Natural killer cell treated with Interleukin-12 subunit alpha and Interleukin-12 subunit beta and Interleukin-15 and Interleukin-18, amount 100 ng/mL, for 72 hours (primary cell): Measurements from ENCODE around the gene STX7. TPM values are rescaled to one million over a fixed set of nuclear protein-coding genes. Genes with fewer than 3 reads are reported as not detected.

Experiments used
- ATAC-seq, 2 donors: fragments of 150-1000 bp; cut with Tn5 transposase in 1 of 2; sonication (Bioruptor Pico), chemical (Tn5 transposase) in 1 of 2; 2 replicates each; pipeline ENCODE4 v1.10.0; 2021
- DNase-seq: peaks from one replicate; pipeline ENCODE4 v3.0.0; 2022; ENCODE audit warnings: low spot score
- H3K27ac Mint-ChIP-seq, 2 donors: 1 replicate in 1 of 2; 2 replicates in 1 of 2; pipeline ENCODE4 v1.8.0; 2022; ENCODE audit warnings: mixed read lengths in 2 of 2, mild to moderate bottlenecking in 1 of 2, moderate library complexity in 1 of 2
- H3K27me3 Mint-ChIP-seq, 2 donors: 1 replicate in 1 of 2; 2 replicates in 1 of 2; pipeline ENCODE4 v1.8.0; 2022; ENCODE audit warnings: mixed read lengths in 2 of 2
- H3K36me3 Mint-ChIP-seq: one replicate; pipeline ENCODE4 v1.8.0; 2022; ENCODE audit warnings: mixed read lengths
- H3K4me1 Mint-ChIP-seq, 2 donors: 1 replicate in 1 of 2; 2 replicates in 1 of 2; pipeline ENCODE4 v1.8.0; 2022; ENCODE audit warnings: low read depth in 2 of 2, mixed read lengths in 2 of 2, mild to moderate bottlenecking in 1 of 2
- H3K4me3 Mint-ChIP-seq: one replicate; pipeline ENCODE4 v1.8.0; 2022; ENCODE audit warnings: mixed read lengths
- H3K9me3 Mint-ChIP-seq: 2 replicates; pipeline ENCODE4 v1.8.0; 2022; ENCODE audit warnings: mixed read lengths
- total RNA-seq, 2 donors: library from RNA; stranded (reverse); gene quantifications; one replicate each; pipeline ENCODE4 v1.2.3, GENCODE V29; 2022

STX7 gene
- total RNA-seq, 2 donors from 2014 or later = 23.8 to 36.2 TPM

DNA sequence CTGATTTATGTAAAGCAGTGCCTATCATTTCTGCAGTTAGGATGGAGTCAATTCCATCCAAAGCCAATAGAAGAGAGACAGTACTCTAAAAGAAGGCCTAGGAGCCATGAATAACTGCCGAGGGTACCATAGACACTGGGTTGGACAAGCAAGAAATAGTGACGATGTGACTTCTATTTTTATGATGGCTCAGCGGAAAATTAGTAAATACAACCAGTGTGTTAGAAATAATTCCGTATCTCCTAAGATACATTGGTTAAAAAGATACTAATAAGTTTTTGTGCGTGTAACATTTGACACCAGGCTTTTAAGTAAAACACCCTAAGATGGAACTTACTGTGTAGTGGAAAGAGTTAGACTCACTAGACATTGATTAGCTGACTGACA is 66.1 kb downstream of the STX7 start:
- H3K27me3 Mint-ChIP-seq = no peaks in the 10 kb centered on the region
- no peak for DNase-seq
- no peak overlapping the region for H3K4me3 Mint-ChIP-seq
- peaks cover 1% of the 10 kb centered on the region for H3K9me3 Mint-ChIP-seq
- ATAC-seq = no peak
- H3K4me1 Mint-ChIP-seq = no peaks in the 10 kb centered on the region
- H3K36me3 Mint-ChIP-seq = peaks cover 11% of the 10 kb centered on the region
- H3K27ac Mint-ChIP-seq = no peak overlapping the region

DNA sequence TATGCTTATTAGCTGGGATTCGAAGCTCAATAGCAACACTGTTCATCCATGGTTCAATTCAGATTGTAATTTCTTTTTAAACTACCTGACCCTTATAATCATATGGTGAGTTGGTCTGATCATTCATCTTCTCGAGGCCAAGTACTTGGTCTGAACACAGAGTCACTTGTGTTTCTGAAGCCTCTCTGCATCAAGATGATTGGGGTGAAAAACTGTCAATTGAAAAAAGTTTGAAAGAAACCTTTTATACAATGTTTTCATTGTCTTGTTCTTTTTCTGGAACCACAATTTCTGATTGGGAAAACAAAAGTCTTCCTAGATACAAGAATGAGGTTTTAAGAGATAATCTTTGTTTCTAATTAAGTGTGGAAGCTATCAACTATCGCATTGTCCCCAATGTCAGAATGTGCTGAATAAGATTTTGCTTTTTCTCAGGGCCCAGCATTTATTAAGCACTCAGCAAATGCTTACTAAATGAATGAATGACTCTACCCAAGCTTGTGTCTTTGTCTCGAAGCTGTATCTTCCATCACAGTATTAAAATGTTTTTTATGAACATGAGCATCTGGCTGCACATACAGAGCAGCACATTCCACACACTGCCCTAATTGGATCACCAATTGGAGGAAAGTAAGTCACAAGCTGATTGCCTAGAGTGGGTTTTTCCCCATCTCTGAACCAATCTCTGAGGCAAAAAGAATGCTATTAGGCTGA is 66.6 kb downstream of the STX7 start:
- peaks cover 5% of the 10 kb centered on the region for H3K9me3 Mint-ChIP-seq
- no peak overlapping the region for H3K27ac Mint-ChIP-seq
- H3K4me3 Mint-ChIP-seq = no peak overlapping the region
- H3K4me1 Mint-ChIP-seq = no peaks in the 10 kb centered on the region
- peaks cover 11% of the 10 kb centered on the region for H3K36me3 Mint-ChIP-seq
- ATAC-seq (no peak), DNase-seq (no peak)
- no peaks in the 10 kb centered on the region for H3K27me3 Mint-ChIP-seq

DNA sequence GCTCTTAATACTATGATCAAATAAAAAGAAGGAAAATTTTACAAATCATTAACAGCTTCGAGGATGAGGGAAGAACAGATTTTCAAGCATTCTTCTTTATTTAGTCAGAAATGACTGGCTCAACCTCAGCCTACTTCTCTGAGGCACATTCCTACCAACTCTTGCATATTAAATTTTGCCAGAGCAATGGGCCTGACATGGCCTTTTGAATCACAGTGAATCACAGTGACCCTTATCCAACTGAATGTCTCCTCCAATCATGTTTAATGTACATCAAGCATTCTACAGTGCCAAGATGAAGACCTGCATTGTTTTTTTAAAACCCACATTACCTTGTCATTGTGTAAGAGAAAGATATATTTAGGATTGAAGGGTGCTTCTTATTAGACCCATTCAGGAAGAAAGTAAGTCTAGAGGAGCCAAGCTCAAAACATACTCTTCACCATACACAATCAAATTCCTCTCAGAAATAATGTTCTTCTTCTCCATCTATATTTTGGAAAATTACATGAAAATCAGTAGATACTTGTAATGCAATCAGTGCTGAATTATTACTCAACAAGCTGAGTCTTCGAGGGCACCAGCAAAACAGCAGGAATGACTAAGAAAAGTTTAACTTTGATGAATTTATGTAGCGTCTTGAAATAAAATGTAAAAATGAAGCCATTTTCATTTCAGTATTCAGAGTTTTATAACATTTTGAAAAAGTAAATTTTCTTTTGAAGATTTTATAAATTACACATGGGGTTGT is 67.5 kb downstream of the STX7 start:
- ATAC-seq (no peak), DNase-seq (no peak)
- peaks cover 7% of the 10 kb centered on the region for H3K36me3 Mint-ChIP-seq
- no peaks in the 10 kb centered on the region for H3K27me3 Mint-ChIP-seq
- H3K9me3 Mint-ChIP-seq = peaks cover 5% of the 10 kb centered on the region
- H3K27ac Mint-ChIP-seq = no peak overlapping the region
- no peak overlapping the region for H3K4me3 Mint-ChIP-seq
- no peaks in the 10 kb centered on the region for H3K4me1 Mint-ChIP-seq

DNA sequence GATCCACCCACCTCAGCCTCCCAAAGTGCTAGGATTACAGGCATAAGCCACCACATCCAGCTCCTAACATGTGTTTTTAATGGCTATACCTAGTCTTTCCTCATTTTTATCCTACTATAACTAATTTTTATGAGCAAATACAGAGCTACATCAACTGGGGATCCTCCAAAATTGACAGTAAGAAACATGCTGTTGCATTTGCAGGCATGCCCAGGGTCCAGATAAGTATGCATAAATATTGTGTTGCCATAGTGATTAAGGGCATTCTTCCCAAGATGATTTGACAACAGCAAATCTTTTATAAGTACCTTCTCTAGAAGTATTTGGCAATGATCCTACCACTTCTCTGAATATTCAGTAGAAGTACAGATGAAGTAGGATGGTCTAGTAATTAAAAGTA is 69.7 kb downstream of the STX7 start:
- Mint-ChIP-seq H3K27ac (no peak overlapping the region), H3K4me3 (no peak overlapping the region), H3K4me1 (no peaks in the 10 kb centered on the region), H3K9me3 (peaks cover 5% of the 10 kb centered on the region), H3K27me3 (no peaks in the 10 kb centered on the region), H3K36me3 (peaks cover 6% of the 10 kb centered on the region)
- ATAC-seq (no peak), DNase-seq (no peak)

DNA sequence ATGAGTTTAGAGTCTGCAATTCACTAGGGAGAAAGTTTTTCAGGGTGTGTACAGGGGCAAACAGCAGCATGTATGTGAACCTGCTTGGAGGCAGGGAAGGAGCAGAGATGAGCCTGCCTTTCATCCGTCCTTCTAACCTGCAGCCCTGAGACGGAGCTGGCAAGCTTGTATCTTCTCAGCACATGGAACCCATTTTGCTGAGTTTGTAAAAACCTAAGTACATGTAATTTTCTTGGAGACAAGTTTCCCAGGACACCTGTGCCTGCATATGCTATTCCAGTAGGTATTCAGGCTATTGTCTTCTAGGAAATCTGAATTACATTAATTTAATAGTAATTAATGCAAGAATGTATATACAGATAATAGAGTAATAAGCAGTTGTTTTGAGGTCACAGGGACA is 82.8 kb downstream of the STX7 start:
- peaks cover 0 to 2% of the 10 kb centered on the region in 2 donors for H3K4me1 Mint-ChIP-seq
- peaks cover 2% of the 10 kb centered on the region for H3K9me3 Mint-ChIP-seq
- ATAC-seq (no peak), DNase-seq (no peak)
- peaks cover 21 to 41% of the 10 kb centered on the region in 2 donors for H3K27me3 Mint-ChIP-seq
- H3K27ac Mint-ChIP-seq = no peak overlapping the region
- H3K4me3 Mint-ChIP-seq = no peak overlapping the region
- H3K36me3 Mint-ChIP-seq = no peaks in the 10 kb centered on the region

DNA sequence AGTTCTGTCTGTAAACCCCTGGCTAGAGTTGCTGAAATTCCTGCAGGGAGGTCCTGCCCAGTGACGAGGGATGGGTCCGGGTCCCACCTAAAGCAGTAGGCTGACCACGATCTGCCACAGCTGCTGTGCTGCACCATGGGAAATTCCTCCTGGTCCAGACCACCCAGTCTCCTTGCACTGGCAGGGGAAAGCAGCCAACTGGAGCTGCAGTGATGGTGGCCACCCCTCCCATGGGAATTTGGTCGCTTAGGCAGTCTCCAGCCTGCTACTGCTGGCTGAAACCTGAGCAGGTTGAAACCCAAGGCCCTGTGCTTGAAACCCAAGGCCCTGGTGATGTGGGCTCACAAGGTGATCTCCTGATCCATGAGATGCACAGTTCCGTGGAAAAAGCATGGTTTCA is 87.7 kb downstream of the STX7 start:
- DNase-seq (no peak), ATAC-seq (peak in 1 of 2 donors; percentile 45)
- H3K36me3 Mint-ChIP-seq = peaks cover 17% of the 10 kb centered on the region
- no peak overlapping the region for H3K4me3 Mint-ChIP-seq
- no peak overlapping the region for H3K27ac Mint-ChIP-seq
- H3K9me3 Mint-ChIP-seq = peaks cover 13% of the 10 kb centered on the region
- H3K27me3 Mint-ChIP-seq = peaks cover 15 to 40% of the 10 kb centered on the region in 2 donors
- H3K4me1 Mint-ChIP-seq = peaks cover 0 to 2% of the 10 kb centered on the region in 2 donors

DNA sequence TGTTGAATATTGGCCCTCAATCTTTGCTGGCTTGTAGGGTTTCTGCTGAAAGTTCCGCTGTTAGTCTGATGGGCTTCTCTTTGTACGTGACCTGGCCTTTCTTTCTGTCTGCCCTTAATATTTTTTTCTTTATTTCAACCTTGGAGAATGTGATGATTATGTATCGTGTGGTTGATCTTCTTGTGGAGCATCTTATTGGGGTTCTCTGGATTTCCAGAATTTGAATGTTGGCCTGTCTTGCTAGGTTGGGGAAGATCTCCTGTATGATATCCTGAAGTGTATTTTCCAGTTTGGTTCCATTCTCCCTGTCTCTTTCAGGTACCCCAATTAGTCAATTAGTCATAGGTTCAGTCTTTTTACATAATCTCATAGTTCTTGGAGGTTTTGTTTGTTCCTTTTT is 89.1 kb downstream of the STX7 start:
- peaks cover 20 to 39% of the 10 kb centered on the region in 2 donors for H3K27me3 Mint-ChIP-seq
- H3K4me1 Mint-ChIP-seq = peaks cover 0 to 2% of the 10 kb centered on the region in 2 donors
- no peak overlapping the region for H3K27ac Mint-ChIP-seq
- H3K9me3 Mint-ChIP-seq = peaks cover 13% of the 10 kb centered on the region
- no peak for DNase-seq
- H3K36me3 Mint-ChIP-seq = peaks cover 17% of the 10 kb centered on the region
- ATAC-seq = no peak
- H3K4me3 Mint-ChIP-seq = no peak overlapping the region

DNA sequence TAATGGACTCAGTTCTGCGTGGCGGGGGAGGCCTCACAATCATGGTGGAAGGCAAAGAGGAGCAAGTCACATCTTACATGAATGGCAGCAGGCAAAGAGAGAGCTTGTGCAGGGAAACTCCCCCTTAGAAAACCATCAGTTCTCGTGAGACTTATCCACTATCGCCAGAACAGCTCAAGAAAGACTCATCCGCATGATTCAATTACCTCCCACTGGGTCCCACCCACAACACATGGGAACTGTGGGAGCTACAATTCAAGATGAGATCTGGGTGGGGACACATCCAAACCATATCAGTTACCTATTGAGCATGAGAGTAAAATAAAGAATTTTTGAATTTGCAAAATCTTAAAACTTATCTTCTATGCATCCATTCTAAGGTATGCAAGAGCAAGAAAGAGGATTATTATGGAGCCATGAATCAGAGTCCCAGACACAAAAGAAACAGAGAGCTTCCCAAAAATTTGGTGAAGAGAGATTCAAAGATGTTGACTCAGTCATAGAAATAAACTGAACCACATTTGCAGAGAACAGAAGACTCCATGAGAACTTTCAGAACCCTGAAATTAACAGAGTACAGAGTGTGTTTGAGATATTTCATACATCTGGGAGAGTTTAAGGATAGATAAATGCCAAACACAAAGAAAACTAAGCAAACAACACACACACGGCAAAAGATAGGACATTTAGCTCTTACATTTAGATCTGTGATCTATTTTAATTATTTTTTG is 94.5 kb downstream of the STX7 start:
- Mint-ChIP-seq H3K27ac (no peak overlapping the region), H3K27me3 (peaks cover 30 to 37% of the 10 kb centered on the region in 2 donors), H3K4me1 (no peaks in the 10 kb centered on the region), H3K36me3 (peaks cover 10% of the 10 kb centered on the region), H3K4me3 (no peak overlapping the region), H3K9me3 (peaks cover 11% of the 10 kb centered on the region)
- ATAC-seq (no peak), DNase-seq (no peak)

DNA sequence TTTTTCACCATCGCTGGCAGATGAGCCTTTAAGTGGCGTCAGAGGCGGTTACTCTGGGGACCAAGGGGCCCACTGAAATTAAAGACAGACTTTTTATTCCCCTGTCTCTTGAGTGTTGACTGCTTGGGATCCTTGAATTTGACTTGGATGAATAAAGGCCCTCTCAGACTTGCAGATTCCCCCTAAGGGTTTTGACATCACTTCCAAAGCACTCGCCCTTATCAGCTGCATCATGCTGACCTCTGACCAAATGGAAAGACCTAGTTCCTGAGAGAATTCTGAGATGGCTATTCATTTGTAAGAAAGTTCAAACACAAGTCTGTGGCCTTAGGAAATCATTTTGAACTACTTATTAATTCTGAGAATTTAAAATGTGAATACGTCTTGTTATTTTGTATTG is 98.2 kb downstream of the STX7 start:
- Mint-ChIP-seq H3K4me3 (no peak overlapping the region), H3K27me3 (peaks cover 29 to 48% of the 10 kb centered on the region in 2 donors), H3K27ac (no peak overlapping the region), H3K4me1 (no peaks in the 10 kb centered on the region), H3K36me3 (no peaks in the 10 kb centered on the region), H3K9me3 (no peaks in the 10 kb centered on the region)
- ATAC-seq = no peak
- DNase-seq = no peak

DNA sequence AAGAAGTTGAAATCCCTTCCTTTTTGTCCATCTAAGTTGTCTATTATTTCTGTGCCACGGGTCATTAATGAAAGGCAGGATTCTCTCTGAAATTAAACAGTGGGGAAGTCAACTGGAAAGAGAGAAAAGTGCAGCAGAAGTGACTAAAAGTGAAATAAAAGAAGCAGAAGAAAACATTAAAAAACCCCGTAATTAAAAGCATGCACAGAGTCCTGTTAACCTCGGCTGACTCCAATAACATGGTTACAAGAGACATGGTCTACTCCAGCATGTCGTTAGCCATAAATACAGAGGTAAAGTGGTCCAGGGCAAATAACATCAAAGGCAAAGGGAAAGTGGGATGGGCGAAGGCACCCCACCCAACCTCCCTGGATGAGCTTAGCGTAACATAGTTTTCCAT is 98.6 kb downstream of the STX7 start:
- Mint-ChIP-seq H3K36me3 (no peaks in the 10 kb centered on the region), H3K27me3 (peaks cover 26 to 48% of the 10 kb centered on the region in 2 donors), H3K27ac (no peak overlapping the region), H3K4me3 (no peak overlapping the region), H3K9me3 (no peaks in the 10 kb centered on the region), H3K4me1 (no peaks in the 10 kb centered on the region)
- DNase-seq = no peak
- ATAC-seq = no peak

DNA sequence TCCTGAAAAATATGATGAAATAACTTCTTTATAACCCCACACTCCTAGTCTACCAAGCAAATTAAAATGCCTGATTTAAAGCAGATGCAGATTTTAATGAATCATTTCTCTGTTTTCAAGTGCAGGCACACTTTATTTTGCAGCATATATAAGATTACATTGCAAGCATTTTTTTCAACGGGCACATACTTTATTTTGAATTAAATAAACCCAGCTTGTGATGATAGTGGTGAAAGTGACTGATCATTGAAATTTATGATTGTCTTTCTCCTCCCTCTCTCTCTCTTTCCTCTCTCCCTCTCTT is 99.5 kb downstream of the STX7 start:
- ATAC-seq = no peak
- Mint-ChIP-seq H3K27ac (no peak overlapping the region), H3K4me1 (no peaks in the 10 kb centered on the region), H3K36me3 (no peaks in the 10 kb centered on the region), H3K4me3 (no peak overlapping the region), H3K9me3 (no peaks in the 10 kb centered on the region), H3K27me3 (peaks cover 23 to 44% of the 10 kb centered on the region in 2 donors)
- no peak for DNase-seq

DNA sequence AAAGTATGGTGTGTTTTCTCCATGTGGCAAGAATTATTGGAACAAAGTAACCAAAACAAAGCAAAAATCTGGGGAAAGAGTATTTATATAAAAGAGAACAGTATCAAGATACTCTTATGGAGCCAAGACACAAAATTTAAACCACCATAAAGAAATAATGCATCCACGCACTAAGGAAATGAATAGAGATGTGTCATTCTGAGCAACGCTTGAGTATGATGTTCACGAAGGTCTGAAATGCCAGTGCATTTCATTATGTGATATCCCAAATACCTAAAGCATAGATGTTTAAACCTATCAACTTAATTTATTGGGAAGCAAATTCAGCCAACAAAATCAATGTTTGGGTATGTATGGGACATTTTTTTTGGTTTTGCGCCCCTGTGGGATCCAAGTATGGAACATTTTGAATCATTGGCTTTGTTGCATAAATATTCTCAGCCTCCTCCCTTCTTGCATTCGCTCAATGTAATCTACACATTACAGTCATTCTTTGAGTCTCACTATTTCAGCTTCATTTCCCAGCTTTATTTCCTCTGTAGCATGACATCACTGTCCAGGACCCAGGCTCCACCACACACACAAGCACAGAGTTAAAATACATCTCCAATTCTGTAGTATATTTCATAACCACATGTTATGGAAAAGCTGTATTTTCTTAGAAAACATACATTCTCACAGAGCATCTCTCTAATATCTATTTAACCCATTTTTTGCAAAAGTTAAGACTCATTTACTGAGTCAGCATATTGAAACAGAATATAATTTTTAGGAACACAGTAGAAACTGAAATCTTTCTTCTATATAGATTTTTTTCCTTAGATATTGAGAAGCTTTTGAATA is 100.0 kb downstream of the STX7 start:
- Mint-ChIP-seq H3K27ac (no peak overlapping the region), H3K4me3 (no peak overlapping the region), H3K27me3 (peaks cover 23 to 46% of the 10 kb centered on the region in 2 donors), H3K36me3 (no peaks in the 10 kb centered on the region), H3K4me1 (no peaks in the 10 kb centered on the region), H3K9me3 (no peaks in the 10 kb centered on the region)
- no peak for DNase-seq
- ATAC-seq = no peak

DNA sequence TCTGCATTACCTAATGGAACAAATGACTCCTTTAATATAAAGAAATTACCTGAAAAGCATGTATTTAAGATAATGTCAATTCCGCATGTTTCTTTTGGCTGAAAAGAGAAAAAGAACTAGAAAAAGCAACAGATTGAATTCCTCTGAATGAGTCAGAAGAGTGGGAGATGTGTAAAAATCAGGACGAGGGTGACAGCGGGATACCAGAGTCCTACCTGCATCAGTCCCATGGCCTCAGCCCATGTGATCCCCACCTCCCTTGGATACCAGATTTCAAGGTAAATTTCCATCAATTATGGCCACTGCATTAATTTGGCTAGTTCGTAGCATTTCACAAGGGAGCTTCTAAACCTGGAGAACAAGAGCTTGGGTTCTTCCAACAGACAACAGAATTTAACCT is 101.6 kb downstream of the STX7 start:
- no peaks in the 10 kb centered on the region for H3K9me3 Mint-ChIP-seq
- no peak overlapping the region for H3K27ac Mint-ChIP-seq
- H3K4me3 Mint-ChIP-seq = no peak overlapping the region
- no peak for ATAC-seq
- H3K27me3 Mint-ChIP-seq = peaks cover 22 to 45% of the 10 kb centered on the region in 2 donors
- no peak for DNase-seq
- no peaks in the 10 kb centered on the region for H3K4me1 Mint-ChIP-seq
- no peaks in the 10 kb centered on the region for H3K36me3 Mint-ChIP-seq
